Stimulated activated CD4-positive, alpha-beta T cell treated with anti-CD3 and anti-CD28 coated beads, Interleukin-15, amount 100 ng/mL, for 24 hours (primary cell): Measurements from ENCODE around the gene SLC12A7.
"Not testable (repeated sequence)": the region's sequence is repeated elsewhere in the genome, so short reads cannot be mapped to it uniquely, and the experiment has no call there.

Source experiments
- DNase-seq: peaks from one replicate; pipeline ENCODE4 v3.0.0-alpha.2; 2020

SLC12A7 gene

GRCh38 chr5:1108865-1109174 lies 3.0 kb downstream of the SLC12A7 start:
- no peak for DNase-seq

GRCh38 chr5:1108023-1108864 lies 3.6 kb downstream of the SLC12A7 start:
- DNase-seq, result no peak

GRCh38 chr5:1107167-1108022 lies 4.5 kb downstream of the SLC12A7 start:
- DNase-seq, result no peak

- DNase-seq, result peak; percentile 27
Observed at GRCh38 chr5:1106385-1107166, 5.3 kb downstream of the SLC12A7 start.

- peak; percentile 64 for DNase-seq
Observed at GRCh38 chr5:1105350-1106265, 6.3 kb downstream of the SLC12A7 start.

- DNase-seq, result no peak
Observed at GRCh38 chr5:1104327-1105006, 7.4 kb downstream of the SLC12A7 start.

- no peak for DNase-seq
Observed at GRCh38 chr5:1103505-1104326, 8.1 kb downstream of the SLC12A7 start.

GRCh38 chr5:1103093-1103492 lies 8.8 kb downstream of the SLC12A7 start:
- no peak for DNase-seq

GRCh38 chr5:1101961-1102713 lies 9.7 kb downstream of the SLC12A7 start:
- no peak for DNase-seq

- DNase-seq, result no peak
Observed at GRCh38 chr5:1100664-1101574, 10.9 kb downstream of the SLC12A7 start.

- DNase-seq, result no peak
Observed at GRCh38 chr5:1099926-1100663, 11.8 kb downstream of the SLC12A7 start.

- no peak for DNase-seq
Observed at GRCh38 chr5:1098986-1099597, 12.8 kb downstream of the SLC12A7 start.

GRCh38 chr5:1097988-1098385 lies 13.9 kb downstream of the SLC12A7 start:
- not testable (repeated sequence) for DNase-seq

- no peak for DNase-seq
Observed at GRCh38 chr5:1097381-1097987, 14.4 kb downstream of the SLC12A7 start.

GRCh38 chr5:1096838-1097237 lies 15.0 kb downstream of the SLC12A7 start:
- no peak for DNase-seq

- no peak for DNase-seq
Observed at GRCh38 chr5:1095990-1096363, 15.9 kb downstream of the SLC12A7 start.
